B cell (primary cell): Measurements from ENCODE around the gene TBC1D14. TPM values are rescaled to one million over a fixed set of nuclear protein-coding genes. Genes with fewer than 3 reads are reported as not detected.
A peak's percentile ranks its signal among the peaks of the same experiment; 100 is the strongest.

Experiments
- ATAC-seq: fragments of 200-7000 bp; cut with Tn5 transposase; one replicate; pipeline ENCODE4 v1.10.0; 2021; ENCODE audit warnings: low read depth, mild to moderate bottlenecking, moderate number of reproducible peaks, moderate library complexity
- CTCF ChIA-PET: fragments of 350-600 bp; sonication (Branson Sonifier 250); formaldehyde crosslinking; loops from one replicate; lab custom pipeline; 2021; ENCODE audit warnings: antibody characterized with exemption, inconsistent platforms; lab: Charles Lee
- POLR2A ChIA-PET: fragments of 350-600 bp; sonication (Branson Sonifier 250); formaldehyde crosslinking; loops from one replicate; lab custom pipeline; 2021; ENCODE audit warnings: antibody characterized with exemption; lab: Charles Lee
- DNase-seq: peaks from one replicate; pipeline ENCODE4 v3.0.0; 2013
- H2AFZ ChIP-seq: 2 replicates; pipeline ENCODE4 v1.6.1; 2012; ENCODE audit warnings: mild to moderate bottlenecking, low read depth, low read length; ENCODE audit not compliant: insufficient read depth, poor library complexity, severe bottlenecking
- H3K27ac ChIP-seq, 2 donors: 1 replicate in 1 of 2; 2 replicates in 1 of 2; pipeline ENCODE4 v1.5.1; 2012 to 2013; ENCODE audit warnings: low read length in 2 of 2, mild to moderate bottlenecking in 2 of 2, moderate library complexity in 1 of 2
- H3K27me3 ChIP-seq, 4 experiments: fragments of 200-600 bp in 1 of 4; sonication (generic) in 1 of 4; replicated peaks in 1 of 4; 1 replicate in 2 of 4; 2 replicates in 2 of 4; pipeline versions ENCODE4 v1.6.1 to v1.7.0; 2013 to 2016; ENCODE audit warnings: low read length in 3 of 4, mild to moderate bottlenecking in 2 of 4, mixed read lengths in 1 of 4, moderate library complexity in 1 of 4; ENCODE audit not compliant: insufficient read depth in 4 of 4, control insufficient read depth in 3 of 4; ENCODE audit errors: control extremely low read depth in 1 of 4
- H3K36me3 ChIP-seq, 2 experiments: replicated peaks in 1 of 2; 1 replicate in 1 of 2; 2 replicates in 1 of 2; pipeline versions ENCODE4 v1.6.1 to v1.7.1; 2013; ENCODE audit warnings: low read length in 1 of 2; ENCODE audit not compliant: insufficient read depth in 2 of 2, control insufficient read depth in 1 of 2; ENCODE audit errors: control extremely low read depth in 1 of 2, extremely low read depth in 1 of 2
- H3K4me1 ChIP-seq, 2 donors: fragments of 200-600 bp in 1 of 2; sonication (generic) in 1 of 2; 1 replicate in 1 of 2; 2 replicates in 1 of 2; pipeline versions ENCODE4 v1.5.1 to v1.6.1; 2013 to 2017; ENCODE audit warnings: low read length in 2 of 2; ENCODE audit not compliant: control insufficient read depth in 2 of 2, insufficient read depth in 2 of 2
- H3K4me2 ChIP-seq: replicated peaks from 2 replicates; pipeline ENCODE3; 2012; ENCODE audit warnings: mild to moderate bottlenecking, low read depth, low read length; ENCODE audit not compliant: poor library complexity, severe bottlenecking
- H3K4me3 ChIP-seq, 5 experiments: fragments of 200-600 bp in 1 of 5; sonication (generic) in 1 of 5; 1 replicate in 3 of 5; 2 replicates in 2 of 5; pipeline versions ENCODE4 v1.5.1 to v1.7.0; 2011 to 2016; ENCODE audit warnings: low read length in 4 of 5, mild to moderate bottlenecking in 4 of 5, low read depth in 2 of 5, control low read depth in 1 of 5, moderate library complexity in 1 of 5; ENCODE audit not compliant: insufficient read depth in 1 of 5; ENCODE audit errors: control extremely low read depth in 1 of 5, extremely low read depth in 1 of 5
- H3K79me2 ChIP-seq: fragments of 200-600 bp; sonication (generic); one replicate; pipeline ENCODE4 v1.6.0; 2016; ENCODE audit warnings: low read length; ENCODE audit not compliant: control insufficient read depth, insufficient read depth
- H3K9ac ChIP-seq: fragments of 200-600 bp; sonication (generic); 2 replicates; pipeline ENCODE4 v1.6.1; 2017; ENCODE audit warnings: mild to moderate bottlenecking, low read length, moderate library complexity
- H3K9me3 ChIP-seq, 3 donors: one replicate each; pipeline versions ENCODE4 v1.6.1 to v1.7.1; 2013; ENCODE audit warnings: low read length in 2 of 3; ENCODE audit not compliant: control insufficient read depth in 2 of 3, insufficient read depth in 1 of 3; ENCODE audit errors: control extremely low read depth in 1 of 3
- H4K20me1 ChIP-seq: 2 replicates; pipeline ENCODE4 v1.6.0; 2012; ENCODE audit warnings: mild to moderate bottlenecking, low read length; ENCODE audit not compliant: insufficient read depth, control insufficient read depth, poor library complexity, severe bottlenecking
- H3K27ac Mint-ChIP-seq: one replicate; pipeline ENCODE4 v1.8.0; 2021; ENCODE audit warnings: mixed read lengths
- H3K27me3 Mint-ChIP-seq: one replicate; pipeline ENCODE4 v1.8.0; 2021; ENCODE audit warnings: mixed read lengths
- H3K4me1 Mint-ChIP-seq: one replicate; pipeline ENCODE4 v1.8.0; 2021; ENCODE audit warnings: mixed read lengths
- H3K4me3 Mint-ChIP-seq: one replicate; pipeline ENCODE4 v1.8.0; 2021; ENCODE audit warnings: mixed read lengths
- H3K9me3 Mint-ChIP-seq: one replicate; pipeline ENCODE4 v1.8.0; 2022; ENCODE audit warnings: mixed read lengths; ENCODE audit not compliant: insufficient read depth
- EZH2 ChIP-seq: IDR thresholded peaks from 2 replicates; pipeline ENCODE4 v1.6.1; 2012; ENCODE audit warnings: borderline replicate concordance, low read depth, mild to moderate bottlenecking, moderate library complexity, low read length; ENCODE audit not compliant: insufficient read depth, poor library complexity, severe bottlenecking
- whole genome bisulfite sequencing: methylation state at CpG from one replicate; pipeline ENCODE4 v1.1.5; 2013; ENCODE audit warnings: missing lambda C conversion rate; ENCODE audit not compliant: insufficient coverage; 5-methylcytosine and 5-hydroxymethylcytosine counted together
- intact Hi-C: fragments of 100-400 bp; cut with micrococcal nuclease; formaldehyde crosslinking; loops from one replicate; pipeline ENCODE4 v1.10.0; 2022
- polyA plus RNA-seq: library from polyadenylated mRNA; depleted of rRNA; stranded (reverse); fragments of >200 nt; gene quantifications from 2 replicates; pipeline ENCODE4 v1.2.3, GENCODE V29; 2012
- total RNA-seq, 2 donors: library from RNA; stranded (reverse); fragments of 120-200 nt in 1 of 2; gene quantifications; 1 replicate in 1 of 2; 2 replicates in 1 of 2; pipeline versions ENCODE4 v1.2.3 to v1.2.4, GENCODE V29; 2013 to 2022
- TF ChIP-seq, protein P1 (sequence below): fragments of 200-600 bp; IDR thresholded peaks from one replicate; pipeline ENCODE4 v1.8.0; 2022; ENCODE audit warnings: antibody characterized with exemption, mild to moderate bottlenecking

TBC1D14 gene
- total and polyA plus RNA-seq, 2 donors (not counting 1 experiment from before 2014, with no cell fraction given) = 21.9 to 42.0 TPM

DNA sequence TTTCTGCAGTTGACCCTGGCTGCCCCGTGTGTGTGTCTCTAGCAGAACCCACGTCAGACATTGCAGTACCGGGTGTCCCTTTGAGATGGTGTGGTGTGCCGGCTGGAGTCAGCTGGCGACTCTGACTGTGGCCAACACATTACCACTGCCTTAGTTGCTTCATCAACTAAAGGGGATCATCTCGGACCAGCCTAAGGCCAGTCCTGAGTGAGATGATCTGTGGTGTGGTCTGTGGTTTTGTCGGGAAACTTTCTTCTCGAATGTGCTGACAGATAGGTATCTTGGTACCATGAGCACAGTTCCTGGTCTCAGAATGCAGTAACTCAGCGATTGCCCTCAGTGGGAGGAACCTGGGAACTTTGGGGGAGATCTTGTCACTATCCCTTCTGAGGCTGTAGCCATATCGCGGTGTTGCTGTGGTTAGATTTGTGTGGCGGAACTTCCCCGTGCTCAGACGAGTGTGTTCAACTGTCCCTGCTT is 15.8 kb downstream of the TBC1D14 start:
- peaks cover 78% of the 10 kb centered on the region for H4K20me1 ChIP-seq
- no peaks in the 10 kb centered on the region for H3K9me3 Mint-ChIP-seq
- H3K9me3 ChIP-seq = no peaks in the 10 kb centered on the region
- H3K27ac Mint-ChIP-seq = no peak overlapping the region
- ChIA-PET CTCF (no interaction called here), POLR2A (no interaction called here)
- H3K4me1 Mint-ChIP-seq = peaks cover 25% of the 10 kb centered on the region
- intact Hi-C loops = no loop called here
- H3K27ac ChIP-seq = no peak overlapping the region
- no peak overlapping the region for H3K4me3 ChIP-seq
- H3K27me3 Mint-ChIP-seq = no peaks in the 10 kb centered on the region
- peaks cover 0 to 9% of the 10 kb centered on the region in 2 donors for H3K4me1 ChIP-seq
- ATAC-seq (no peak), DNase-seq (no peak)
- no peak overlapping the region for H3K4me2 ChIP-seq
- WGBS = 69% methylated on average over 13 of the region's 14 CpGs
- no peak overlapping the region for H3K4me3 Mint-ChIP-seq
- no peak overlapping the region for H3K9ac ChIP-seq
- peaks cover 0 to 34% of the 10 kb centered on the region in 2 experiments for H3K36me3 ChIP-seq
- no peak overlapping the region for H2AFZ ChIP-seq
- H3K27me3 ChIP-seq = no peaks in the 10 kb centered on the region
- peaks cover 98% of the 10 kb centered on the region for H3K79me2 ChIP-seq
- TF ChIP-seq, protein P1, sequence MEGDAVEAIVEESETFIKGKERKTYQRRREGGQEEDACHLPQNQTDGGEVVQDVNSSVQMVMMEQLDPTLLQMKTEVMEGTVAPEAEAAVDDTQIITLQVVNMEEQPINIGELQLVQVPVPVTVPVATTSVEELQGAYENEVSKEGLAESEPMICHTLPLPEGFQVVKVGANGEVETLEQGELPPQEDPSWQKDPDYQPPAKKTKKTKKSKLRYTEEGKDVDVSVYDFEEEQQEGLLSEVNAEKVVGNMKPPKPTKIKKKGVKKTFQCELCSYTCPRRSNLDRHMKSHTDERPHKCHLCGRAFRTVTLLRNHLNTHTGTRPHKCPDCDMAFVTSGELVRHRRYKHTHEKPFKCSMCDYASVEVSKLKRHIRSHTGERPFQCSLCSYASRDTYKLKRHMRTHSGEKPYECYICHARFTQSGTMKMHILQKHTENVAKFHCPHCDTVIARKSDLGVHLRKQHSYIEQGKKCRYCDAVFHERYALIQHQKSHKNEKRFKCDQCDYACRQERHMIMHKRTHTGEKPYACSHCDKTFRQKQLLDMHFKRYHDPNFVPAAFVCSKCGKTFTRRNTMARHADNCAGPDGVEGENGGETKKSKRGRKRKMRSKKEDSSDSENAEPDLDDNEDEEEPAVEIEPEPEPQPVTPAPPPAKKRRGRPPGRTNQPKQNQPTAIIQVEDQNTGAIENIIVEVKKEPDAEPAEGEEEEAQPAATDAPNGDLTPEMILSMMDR = no peak
- no peak for TF ChIP-seq EZH2

DNA sequence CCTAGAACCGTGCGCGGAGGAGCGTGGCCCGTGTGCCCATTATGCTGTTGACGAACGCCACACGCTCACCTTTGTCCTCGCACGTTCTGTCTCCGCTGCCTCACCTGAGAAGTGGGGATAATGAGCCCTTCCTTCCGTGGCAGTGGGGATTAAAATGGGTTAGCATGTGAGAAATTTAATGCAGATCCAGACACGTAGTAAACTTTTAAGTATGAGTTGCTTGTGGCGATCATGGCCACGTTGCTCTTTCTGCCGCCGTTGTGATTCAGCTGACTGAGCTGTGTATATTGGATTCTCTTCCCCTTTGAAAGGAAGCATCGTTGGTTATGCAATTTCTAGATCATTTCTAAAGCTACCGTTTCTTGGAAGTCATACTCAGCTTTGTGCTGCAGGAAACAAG is 16.5 kb downstream of the TBC1D14 start:
- Histone ChIP-seq H3K4me1 (peaks cover 0 to 9% of the 10 kb centered on the region in 2 donors), H3K4me3 (peak overlapping the region in 1 of 5 experiments; percentile 16), H3K79me2 (peaks cover 95% of the 10 kb centered on the region)

More for the DNA sequence above, 16.5 kb downstream of the TBC1D14 start:
- Histone ChIP-seq H4K20me1 (peaks cover 74% of the 10 kb centered on the region), H3K9ac (no peak overlapping the region), H3K27me3 (no peaks in the 10 kb centered on the region), H3K27ac (no peak overlapping the region), H3K36me3 (peaks cover 0 to 34% of the 10 kb centered on the region in 2 experiments), H2AFZ (no peak overlapping the region), H3K4me2 (no peak overlapping the region), H3K9me3 (no peaks in the 10 kb centered on the region)
- intact Hi-C loops = no loop called here
- TF ChIP-seq, protein P1 = no peak
- no peak for TF ChIP-seq EZH2
- H3K9me3 Mint-ChIP-seq = no peaks in the 10 kb centered on the region
- DNase-seq (no peak), ATAC-seq (no peak)
- H3K27ac Mint-ChIP-seq = no peak overlapping the region
- WGBS = 100% methylated on average over 7 of the region's 19 CpGs
- CTCF ChIA-PET = no interaction called here
- H3K4me1 Mint-ChIP-seq = peaks cover 25% of the 10 kb centered on the region
- H3K4me3 Mint-ChIP-seq = no peak overlapping the region
- POLR2A ChIA-PET = no interaction called here
- H3K27me3 Mint-ChIP-seq = no peaks in the 10 kb centered on the region
